Measurements from ENCODE around the gene TAS2R19. TPM values are rescaled to one million over a fixed set of nuclear protein-coding genes. Genes with fewer than 3 reads are reported as not detected.

TAS2R19 gene, protein sequence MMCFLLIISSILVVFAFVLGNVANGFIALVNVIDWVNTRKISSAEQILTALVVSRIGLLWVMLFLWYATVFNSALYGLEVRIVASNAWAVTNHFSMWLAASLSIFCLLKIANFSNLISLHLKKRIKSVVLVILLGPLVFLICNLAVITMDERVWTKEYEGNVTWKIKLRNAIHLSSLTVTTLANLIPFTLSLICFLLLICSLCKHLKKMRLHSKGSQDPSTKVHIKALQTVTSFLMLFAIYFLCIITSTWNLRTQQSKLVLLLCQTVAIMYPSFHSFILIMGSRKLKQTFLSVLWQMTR
- polyA plus RNA-seq (2011; rRNA removed) (0.90 and 1.1 TPM in 2 replicates), polyA plus RNA-seq (2017; fragmentation: RNase III; extraction: RNeasy Plus Mini Kit Qiagen cat#74134 plus additional on column Dnase treatment) (0.09 to 0.19 TPM (median 0.13 TPM) in 3 replicates), polyA minus RNA-seq (2011; rRNA and poly(A)+ RNA removed) (16.2 and 16.5 TPM in 2 replicates)
- polyA plus RNA-seq (2012; cell fraction: cytosol; rRNA removed), result 0.12 TPM in 1 of 2 replicates, not detected in the other
- 0.50 and 0.92 TPM in 2 replicates for polyA plus RNA-seq (2012; cell fraction: nucleus; rRNA removed)

- Histone ChIP-seq H3K4me3 (no peak within 1 kb of the TSS), H3K9me3 (no peaks in the 10 kb centered on the region), H3K4me2 (no peak within 1 kb of the TSS), H3K4me1 (no peaks in the 10 kb centered on the region), H3K27ac (no peak within 1 kb of the TSS)
- FAIRE-seq (no peak), DNase-seq (ENCODE audit: low read depth in 1 of 2, low spot score in 1 of 2) (no peak), ATAC-seq (no peak)
- POLR2A ChIA-PET, result no interaction called here
- TF ChIP-seq TP53 (CRISPR knock-in tag; IDR thresholded peaks at IDR 0.05), result no peak
- WGBS (ENCODE audit: missing lambda C conversion rate), result 67% methylated on average over 1 of the region's 1 CpG
- CTCF ChIA-PET, result no interaction called here
Measured at GRCh38 chr12:11022520-11022919, at the start of gene TAS2R19. Gene TAS2R19, minus strand, starts transcription at chr12:11022620. Its CDS starts 49 bp downstream, at chr12:11022571.

- TF ChIP-seq POLR2A (IDR thresholded peaks at IDR 0.05; ENCODE audit: low read length), result no peak
- no peak for TF ChIP-seq POLR2AphosphoS2 (conservative IDR thresholded peaks at IDR 0.05; ENCODE audit: low read length)
- TF ChIP-seq HOXA7 (CRISPR knock-in tag; IDR thresholded peaks at IDR 0.05), result no peak
- TF ChIP-seq, protein P1, sequence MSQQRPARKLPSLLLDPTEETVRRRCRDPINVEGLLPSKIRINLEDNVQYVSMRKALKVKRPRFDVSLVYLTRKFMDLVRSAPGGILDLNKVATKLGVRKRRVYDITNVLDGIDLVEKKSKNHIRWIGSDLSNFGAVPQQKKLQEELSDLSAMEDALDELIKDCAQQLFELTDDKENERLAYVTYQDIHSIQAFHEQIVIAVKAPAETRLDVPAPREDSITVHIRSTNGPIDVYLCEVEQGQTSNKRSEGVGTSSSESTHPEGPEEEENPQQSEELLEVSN (IDR thresholded peaks at IDR 0.05; ENCODE audit: borderline replicate concordance, low read depth), result no peak
- TF ChIP-seq, protein P2, sequence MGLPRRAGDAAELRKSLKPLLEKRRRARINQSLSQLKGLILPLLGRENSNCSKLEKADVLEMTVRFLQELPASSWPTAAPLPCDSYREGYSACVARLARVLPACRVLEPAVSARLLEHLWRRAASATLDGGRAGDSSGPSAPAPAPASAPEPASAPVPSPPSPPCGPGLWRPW (IDR thresholded peaks at IDR 0.05), result no peak
- TF ChIP-seq, protein P3, sequence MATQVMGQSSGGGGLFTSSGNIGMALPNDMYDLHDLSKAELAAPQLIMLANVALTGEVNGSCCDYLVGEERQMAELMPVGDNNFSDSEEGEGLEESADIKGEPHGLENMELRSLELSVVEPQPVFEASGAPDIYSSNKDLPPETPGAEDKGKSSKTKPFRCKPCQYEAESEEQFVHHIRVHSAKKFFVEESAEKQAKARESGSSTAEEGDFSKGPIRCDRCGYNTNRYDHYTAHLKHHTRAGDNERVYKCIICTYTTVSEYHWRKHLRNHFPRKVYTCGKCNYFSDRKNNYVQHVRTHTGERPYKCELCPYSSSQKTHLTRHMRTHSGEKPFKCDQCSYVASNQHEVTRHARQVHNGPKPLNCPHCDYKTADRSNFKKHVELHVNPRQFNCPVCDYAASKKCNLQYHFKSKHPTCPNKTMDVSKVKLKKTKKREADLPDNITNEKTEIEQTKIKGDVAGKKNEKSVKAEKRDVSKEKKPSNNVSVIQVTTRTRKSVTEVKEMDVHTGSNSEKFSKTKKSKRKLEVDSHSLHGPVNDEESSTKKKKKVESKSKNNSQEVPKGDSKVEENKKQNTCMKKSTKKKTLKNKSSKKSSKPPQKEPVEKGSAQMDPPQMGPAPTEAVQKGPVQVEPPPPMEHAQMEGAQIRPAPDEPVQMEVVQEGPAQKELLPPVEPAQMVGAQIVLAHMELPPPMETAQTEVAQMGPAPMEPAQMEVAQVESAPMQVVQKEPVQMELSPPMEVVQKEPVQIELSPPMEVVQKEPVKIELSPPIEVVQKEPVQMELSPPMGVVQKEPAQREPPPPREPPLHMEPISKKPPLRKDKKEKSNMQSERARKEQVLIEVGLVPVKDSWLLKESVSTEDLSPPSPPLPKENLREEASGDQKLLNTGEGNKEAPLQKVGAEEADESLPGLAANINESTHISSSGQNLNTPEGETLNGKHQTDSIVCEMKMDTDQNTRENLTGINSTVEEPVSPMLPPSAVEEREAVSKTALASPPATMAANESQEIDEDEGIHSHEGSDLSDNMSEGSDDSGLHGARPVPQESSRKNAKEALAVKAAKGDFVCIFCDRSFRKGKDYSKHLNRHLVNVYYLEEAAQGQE (IDR thresholded peaks at IDR 0.05), result no peak
- no peak for TF ChIP-seq FOSB (CRISPR knock-in tag; IDR thresholded peaks at IDR 0.05)
- no peak for TF ChIP-seq HDAC2 (IDR thresholded peaks at IDR 0.05)
- no peak for TF ChIP-seq CEBPB (IDR thresholded peaks at IDR 0.05)
- TF ChIP-seq MAFK (IDR thresholded peaks at IDR 0.05; ENCODE audit: partially characterized antibody), result no peak
- TF ChIP-seq RCOR1 (IDR thresholded peaks at IDR 0.05; ENCODE audit: low read depth, low read length), result no peak
- TF ChIP-seq NPAS2 (CRISPR knock-in tag; IDR thresholded peaks at IDR 0.05; ENCODE audit: borderline replicate concordance), result no peak
- TF ChIP-seq USF2 (IDR thresholded peaks at IDR 0.05), result no peak
- no peak overlapping the region for H3K4me2 ChIP-seq
- POLR2A ChIA-PET, result no interaction called here
- H3K4me3 ChIP-seq, result no peak overlapping the region
- CTCF ChIA-PET, result no interaction called here
- no peak overlapping the region for H3K27ac ChIP-seq
- H3K9me3 ChIP-seq, result no peaks in the 10 kb centered on the region
- ATAC-seq, result no peak
- no peaks in the 10 kb centered on the region for H3K4me1 ChIP-seq
- DNase-seq (ENCODE audit: low read depth in 1 of 2, low spot score in 1 of 2), result no peak
- no peak for FAIRE-seq
- 48% methylated on average over 4 of the region's 4 CpGs for WGBS (ENCODE audit: missing lambda C conversion rate)
Measured at GRCh38 chr12:11071414-11071813, 49.0 kb upstream of the TAS2R19 start.

GRCh38 chr12:11070999-11071398, 48.6 kb upstream of the TAS2R19 start:
- H3K9me3 ChIP-seq, result no peaks in the 10 kb centered on the region
- H3K4me2 ChIP-seq, result no peak overlapping the region
- no peak overlapping the region for H3K4me3 ChIP-seq
- CTCF ChIA-PET, result no interaction called here
- FAIRE-seq (no peak), ATAC-seq (no peak), DNase-seq (ENCODE audit: low read depth in 1 of 2, low spot score in 1 of 2) (no peak)
- 0% methylated on average over 1 of the region's 1 CpG for WGBS (ENCODE audit: missing lambda C conversion rate)
- TF ChIP-seq ESRRA (IDR thresholded peaks at IDR 0.05; ENCODE audit: borderline replicate concordance, low read length) (no peak), CTCF (IDR thresholded peaks at IDR 0.05) (no peak), RAD21 (conservative IDR thresholded peaks at IDR 0.05 in 1 of 2, IDR thresholded peaks at IDR 0.05 in 1 of 2) (no peak), EHF (CRISPR knock-in tag; IDR thresholded peaks at IDR 0.05) (no peak), RCOR1 (IDR thresholded peaks at IDR 0.05; ENCODE audit: low read depth, low read length) (no peak), RFX5 (IDR thresholded peaks at IDR 0.05) (no peak), EP300 (IDR thresholded peaks at IDR 0.05) (no peak)
- TF ChIP-seq, protein P4, sequence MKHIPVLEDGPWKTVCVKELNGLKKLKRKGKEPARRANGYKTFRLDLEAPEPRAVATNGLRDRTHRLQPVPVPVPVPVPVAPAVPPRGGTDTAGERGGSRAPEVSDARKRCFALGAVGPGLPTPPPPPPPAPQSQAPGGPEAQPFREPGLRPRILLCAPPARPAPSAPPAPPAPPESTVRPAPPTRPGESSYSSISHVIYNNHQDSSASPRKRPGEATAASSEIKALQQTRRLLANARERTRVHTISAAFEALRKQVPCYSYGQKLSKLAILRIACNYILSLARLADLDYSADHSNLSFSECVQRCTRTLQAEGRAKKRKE (CRISPR knock-in tag; IDR thresholded peaks at IDR 0.05; ENCODE audit: low read depth), result no peak
- TF ChIP-seq, protein P2 (IDR thresholded peaks at IDR 0.05), result no peak
- POLR2A ChIA-PET, result no interaction called here
- H3K27ac ChIP-seq, result no peak overlapping the region
- H3K4me1 ChIP-seq, result no peaks in the 10 kb centered on the region
